Measurements from ENCODE around the gene OXCT2.

Gene OXCT2

GRCh38 chr1:39726600-39726999 is 44.5 kb downstream of the OXCT2 start:
- Histone ChIP-seq H3K9me3 (ENCODE audit: severe bottlenecking) (no peaks in the 10 kb centered on the region), H3K4me3 (ENCODE audit: low read depth, low read length) (no peak overlapping the region), H3K27me3 (ENCODE audit: insufficient read depth, low read depth, severe bottlenecking) (no peaks in the 10 kb centered on the region), H3K36me3 (no peaks in the 10 kb centered on the region), H3K27ac (no peak overlapping the region)
- TF ChIP-seq CTCF (IDR thresholded peaks at IDR 0.05; ENCODE audit: low read depth, low read length): no peak
- DNase-seq: no peak

- no peak for TF ChIP-seq CTCF (IDR thresholded peaks at IDR 0.05; ENCODE audit: low read depth, low read length)
- H3K36me3 ChIP-seq: no peaks in the 10 kb centered on the region
- no peaks in the 10 kb centered on the region for H3K9me3 ChIP-seq (ENCODE audit: severe bottlenecking)
- no peak overlapping the region for H3K4me3 ChIP-seq (ENCODE audit: low read depth, low read length)
- no peak for DNase-seq
- H3K27me3 ChIP-seq (ENCODE audit: insufficient read depth, low read depth, severe bottlenecking): no peaks in the 10 kb centered on the region
- H3K27ac ChIP-seq: no peak overlapping the region
These were observed 48.7 kb downstream of the OXCT2 start for GRCh38 chr1:39722495-39722894.

GRCh38 chr1:39721664-39722063 is 49.5 kb downstream of the OXCT2 start:
- H3K9me3 ChIP-seq (ENCODE audit: severe bottlenecking): no peaks in the 10 kb centered on the region
- no peak for DNase-seq
- TF ChIP-seq CTCF (IDR thresholded peaks at IDR 0.05; ENCODE audit: low read depth, low read length): no peak
- H3K27ac ChIP-seq: no peak overlapping the region
- no peak overlapping the region for H3K4me3 ChIP-seq (ENCODE audit: low read depth, low read length)
- no peaks in the 10 kb centered on the region for H3K27me3 ChIP-seq (ENCODE audit: insufficient read depth, low read depth, severe bottlenecking)
- H3K36me3 ChIP-seq: no peaks in the 10 kb centered on the region

GRCh38 chr1:39720094-39720999 is 50.8 kb downstream of the OXCT2 start:
- H3K27me3 ChIP-seq (ENCODE audit: insufficient read depth, low read depth, severe bottlenecking): no peaks in the 10 kb centered on the region
- no peaks in the 10 kb centered on the region for H3K9me3 ChIP-seq (ENCODE audit: severe bottlenecking)
- peak; percentile 25 for DNase-seq
- no peaks in the 10 kb centered on the region for H3K36me3 ChIP-seq
- no peak overlapping the region for H3K27ac ChIP-seq
- H3K4me3 ChIP-seq (ENCODE audit: low read depth, low read length): no peak overlapping the region
- no peak for TF ChIP-seq CTCF (IDR thresholded peaks at IDR 0.05; ENCODE audit: low read depth, low read length)
